ENCODE measurements around the gene CAV1. TPM values are rescaled to one million over a fixed set of nuclear protein-coding genes. Genes with fewer than 3 reads are reported as not detected.

The CAV1 gene
- total RNA-seq, 1 experiment from 2014 or later, result 141 TPM

- DNase-seq (ENCODE audit: low read depth), result peak; percentile 51
- in situ Hi-C loops (cut with HindIII; ENCODE audit: low pct_unique_long_range_greater_than_20kb, low sequenced_read_pairs), result no loop called here
Observed at GRCh38 chr7:116501425-116502167, 23.2 kb upstream of the CAV1 start.

DNA sequence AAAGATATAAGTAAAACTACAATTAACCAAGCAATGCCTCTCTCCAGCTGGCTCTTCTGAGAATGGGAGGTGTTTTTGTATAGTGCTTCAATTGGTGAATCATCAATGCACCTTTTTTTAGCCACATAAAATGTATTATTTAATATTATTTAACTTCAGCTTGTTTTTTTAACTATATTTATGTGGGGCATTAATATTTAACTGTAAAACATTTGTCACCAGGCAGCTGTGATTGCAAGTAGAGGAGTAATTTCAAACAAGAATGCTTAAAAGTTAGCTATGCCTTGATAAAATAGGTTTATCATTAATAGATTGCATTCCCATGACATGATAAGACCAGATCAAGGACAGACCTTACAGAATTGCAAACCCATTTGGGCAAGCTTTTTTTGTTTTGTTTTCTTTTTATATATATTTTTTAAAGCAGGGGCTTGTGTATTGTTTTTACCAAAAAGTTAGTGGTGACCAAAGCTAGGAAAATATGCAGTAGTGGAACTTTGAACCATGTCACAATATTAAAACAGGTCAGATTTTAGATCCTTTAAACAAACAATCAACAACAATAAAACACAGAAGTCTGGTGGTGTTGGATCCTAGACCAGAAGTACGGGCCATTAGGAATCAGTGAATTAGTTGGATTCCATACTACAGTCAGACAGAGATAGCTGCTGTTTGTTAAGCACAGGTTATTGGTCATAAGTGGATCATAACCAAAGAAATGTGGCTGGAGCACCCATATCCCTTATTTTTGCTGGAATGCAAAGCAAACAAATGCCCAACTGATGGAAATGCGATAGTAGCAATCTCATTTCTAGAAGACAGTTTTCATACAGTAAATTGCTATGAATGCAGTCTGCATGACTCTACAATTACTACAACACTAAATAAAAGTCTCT lies 22.4 kb upstream of the CAV1 start:
- in situ Hi-C loops (cut with HindIII; ENCODE audit: low pct_unique_long_range_greater_than_20kb, low sequenced_read_pairs), result no loop called here

GRCh38 chr7:116503835-116504234 lies 21.0 kb upstream of the CAV1 start:
- DNase-seq (ENCODE audit: low read depth), result no peak
- in situ Hi-C loops (cut with HindIII; ENCODE audit: low pct_unique_long_range_greater_than_20kb, low sequenced_read_pairs), result no loop called here

More for the DNA sequence above, 22.4 kb upstream of the CAV1 start:
- peak; percentile 68 for DNase-seq (ENCODE audit: low read depth)

- in situ Hi-C loops (cut with HindIII; ENCODE audit: low pct_unique_long_range_greater_than_20kb, low sequenced_read_pairs), result no loop called here
- no peak for DNase-seq (ENCODE audit: low read depth)
Observed at GRCh38 chr7:116505278-116505677, 19.6 kb upstream of the CAV1 start.

DNA sequence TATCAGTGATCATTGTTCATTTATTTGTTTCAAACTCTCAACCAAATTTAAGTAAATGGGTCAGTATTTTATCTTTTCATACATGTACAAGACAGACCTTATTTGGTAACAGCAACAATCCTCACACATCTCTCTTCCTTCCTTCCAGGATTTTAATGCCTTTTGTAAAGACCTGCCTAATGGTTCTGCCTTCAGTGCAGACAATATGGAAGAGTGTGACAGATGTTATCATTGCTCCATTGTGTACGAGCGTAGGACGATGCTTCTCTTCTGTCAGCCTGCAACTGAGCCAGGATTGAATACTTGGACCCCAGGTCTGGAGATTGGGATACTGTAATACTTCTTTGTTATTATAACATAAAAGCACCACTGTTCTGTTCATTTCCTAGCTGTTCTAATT lies 19.0 kb upstream of the CAV1 start:
- no peak for DNase-seq (ENCODE audit: low read depth)
- in situ Hi-C loops (cut with HindIII; ENCODE audit: low pct_unique_long_range_greater_than_20kb, low sequenced_read_pairs), result no loop called here

GRCh38 chr7:116509982-116510579 lies 14.8 kb upstream of the CAV1 start:
- DNase-seq (ENCODE audit: low read depth), result no peak

GRCh38 chr7:116510795-116511194 lies 14.0 kb upstream of the CAV1 start:
- DNase-seq (ENCODE audit: low read depth), result no peak
- in situ Hi-C loops (cut with HindIII; ENCODE audit: low pct_unique_long_range_greater_than_20kb, low sequenced_read_pairs), result no loop called here

More at GRCh38 chr7:116509982-116510579, 14.8 kb upstream of the CAV1 start:
- in situ Hi-C loops (cut with HindIII; ENCODE audit: low pct_unique_long_range_greater_than_20kb, low sequenced_read_pairs), result no loop called here

DNA sequence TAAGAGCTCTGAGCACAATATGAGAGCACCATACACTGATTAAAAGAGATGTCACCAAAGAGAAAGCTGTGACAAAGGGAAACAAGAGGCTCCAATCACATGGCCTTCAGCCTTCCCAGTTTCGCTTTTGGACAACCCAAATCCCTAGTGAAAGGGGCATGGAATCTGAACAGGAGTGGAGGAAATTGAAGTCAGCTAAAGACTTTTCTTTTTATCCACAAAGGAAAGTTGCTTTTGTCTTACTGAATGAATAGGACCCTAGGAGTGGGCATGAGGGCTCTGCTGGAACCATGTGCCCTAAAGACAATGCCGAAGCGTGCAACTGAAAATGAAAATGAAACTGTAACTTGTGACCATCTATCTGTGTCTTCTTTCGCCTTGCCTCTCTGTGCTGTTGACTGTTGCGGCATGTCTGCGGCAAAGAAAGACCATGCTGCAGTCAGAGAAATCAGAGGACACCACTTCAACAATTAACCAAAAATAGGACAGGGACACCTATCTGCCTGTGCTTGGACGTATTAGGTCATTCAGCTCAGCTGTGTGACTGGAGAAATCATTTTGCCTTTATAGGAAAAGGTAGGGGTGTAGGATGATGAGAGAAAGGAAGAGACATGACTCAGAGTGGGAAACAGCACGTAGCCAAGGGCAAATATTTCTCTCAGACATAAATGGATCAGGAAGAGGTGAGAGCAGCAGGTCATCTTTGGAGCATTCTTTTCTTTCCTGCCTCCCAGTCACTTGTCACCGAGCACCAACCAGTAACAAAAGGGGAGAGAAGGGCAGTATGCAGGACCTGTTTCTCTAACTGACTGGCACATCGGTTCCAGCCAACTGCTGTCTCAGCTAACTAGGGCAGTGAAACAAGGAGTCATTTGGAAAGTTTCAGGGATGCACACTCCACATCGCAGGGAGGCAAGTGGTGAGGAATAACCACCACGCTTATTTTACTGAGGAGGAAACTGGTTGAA lies 13.0 kb upstream of the CAV1 start:
- DNase-seq (ENCODE audit: low read depth), result peak; percentile 87
- in situ Hi-C loops (cut with HindIII; ENCODE audit: low pct_unique_long_range_greater_than_20kb, low sequenced_read_pairs), result no loop called here

DNA sequence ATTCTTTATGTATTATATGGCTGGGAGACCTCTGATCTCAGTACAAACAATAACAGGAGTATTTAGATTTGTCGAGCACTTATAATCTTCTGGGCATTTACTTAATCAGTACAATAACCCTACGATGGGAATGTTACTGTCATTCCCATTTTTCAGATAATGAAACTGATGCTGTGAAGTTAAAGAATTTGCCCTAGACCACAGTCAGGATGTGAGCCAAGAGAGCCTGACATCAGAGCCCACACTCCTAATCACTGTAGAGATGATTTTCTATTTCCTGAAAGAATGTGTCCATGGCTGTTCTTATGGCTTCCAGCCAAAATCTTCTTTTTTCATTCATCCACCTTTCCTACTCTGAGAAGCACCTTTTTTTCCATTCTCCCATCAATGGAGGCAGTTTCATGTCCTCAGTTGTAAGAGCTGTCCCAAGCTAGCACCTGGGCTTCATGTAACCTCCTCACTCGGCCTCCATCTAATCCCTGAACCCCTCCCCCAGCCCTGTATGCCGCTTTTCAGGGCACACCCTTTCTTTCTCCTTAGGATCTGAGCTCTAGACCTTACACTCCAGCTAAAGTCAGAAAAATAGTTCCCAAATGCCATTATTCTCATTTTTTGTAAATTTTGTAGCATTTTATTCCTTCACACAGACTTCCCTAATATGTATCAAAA lies 12.2 kb upstream of the CAV1 start:
- DNase-seq (ENCODE audit: low read depth), result peak; percentile 54
- in situ Hi-C loops (cut with HindIII; ENCODE audit: low pct_unique_long_range_greater_than_20kb, low sequenced_read_pairs), result no loop called here

DNA sequence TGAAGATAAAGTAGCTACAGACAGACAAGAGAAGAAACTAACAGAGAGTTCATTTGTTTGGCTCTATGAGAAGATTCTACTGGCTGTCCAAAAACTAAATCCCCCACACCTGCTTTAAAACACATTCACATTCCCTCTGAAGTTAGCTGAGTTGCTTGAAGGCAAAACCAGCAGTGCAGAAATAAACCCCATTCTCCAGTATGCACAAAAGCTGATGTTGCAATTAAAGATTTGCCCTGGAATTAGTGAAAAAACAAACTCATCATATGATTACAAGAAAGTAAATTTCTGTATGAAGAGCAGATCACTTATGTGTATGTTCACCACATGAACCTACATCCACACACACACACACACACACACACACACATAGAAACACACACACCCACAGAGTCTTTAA lies 9.3 kb upstream of the CAV1 start:
- no peak for DNase-seq (ENCODE audit: low read depth)
- in situ Hi-C loops (cut with HindIII; ENCODE audit: low pct_unique_long_range_greater_than_20kb, low sequenced_read_pairs), result no loop called here

GRCh38 chr7:116516324-116516723 lies 8.5 kb upstream of the CAV1 start:
- in situ Hi-C loops (cut with HindIII; ENCODE audit: low pct_unique_long_range_greater_than_20kb, low sequenced_read_pairs), result no loop called here
- no peak for DNase-seq (ENCODE audit: low read depth)

DNA sequence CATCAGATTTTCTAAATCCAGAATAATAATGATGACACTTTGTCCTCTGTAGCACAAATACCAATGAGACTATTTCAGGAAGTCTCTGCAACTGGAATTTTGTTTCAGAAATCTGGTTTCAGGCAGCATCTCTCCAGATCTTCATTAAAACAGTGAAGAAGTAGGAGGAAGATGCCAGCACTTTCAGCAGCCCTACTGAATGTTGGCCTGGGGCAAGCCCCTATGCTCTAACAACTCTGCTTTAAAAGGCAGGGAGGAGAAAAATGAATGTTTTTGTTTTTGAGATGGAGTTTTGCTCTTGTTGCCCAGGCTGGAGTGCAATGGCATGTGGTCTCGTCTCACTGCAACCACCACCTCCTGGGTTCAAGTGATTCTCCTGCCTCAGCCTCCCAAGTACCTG lies 7.2 kb upstream of the CAV1 start:
- no peak for DNase-seq (ENCODE audit: low read depth)
- in situ Hi-C loops (cut with HindIII; ENCODE audit: low pct_unique_long_range_greater_than_20kb, low sequenced_read_pairs), result no loop called here

- no peak for DNase-seq (ENCODE audit: low read depth)
- in situ Hi-C loops (cut with HindIII; ENCODE audit: low pct_unique_long_range_greater_than_20kb, low sequenced_read_pairs), result no loop called here
Observed at GRCh38 chr7:116518961-116519360, 5.9 kb upstream of the CAV1 start.

- DNase-seq (ENCODE audit: low read depth), result no peak
- in situ Hi-C loops (cut with HindIII; ENCODE audit: low pct_unique_long_range_greater_than_20kb, low sequenced_read_pairs), result no loop called here
Observed at GRCh38 chr7:116521046-116521664, 3.7 kb upstream of the CAV1 start.

DNA sequence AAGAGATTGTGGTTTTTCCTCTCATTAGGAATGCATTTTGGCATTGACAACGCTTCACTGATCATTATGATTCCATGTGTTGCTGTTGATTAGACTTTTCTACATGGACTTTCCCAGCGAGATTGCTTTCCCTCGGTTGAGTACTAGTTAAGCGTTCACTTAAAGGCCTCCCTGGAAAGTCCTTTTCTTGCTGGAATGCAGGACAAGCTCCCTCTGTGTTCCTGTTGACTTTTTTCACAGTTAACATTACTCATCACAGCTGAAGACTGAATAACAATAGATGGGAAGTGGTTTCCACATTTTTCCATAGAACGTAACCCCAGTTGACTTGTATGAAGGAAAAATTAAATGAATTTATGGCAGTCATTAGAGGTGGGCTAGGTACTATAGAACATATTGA lies 2.6 kb upstream of the CAV1 start:
- DNase-seq (ENCODE audit: low read depth), result peak; percentile 85
- in situ Hi-C loops (cut with HindIII; ENCODE audit: low pct_unique_long_range_greater_than_20kb, low sequenced_read_pairs), result no loop called here

GRCh38 chr7:116524221-116524608 lies 621 bp upstream of the CAV1 start:
- in situ Hi-C loops (cut with HindIII; ENCODE audit: low pct_unique_long_range_greater_than_20kb, low sequenced_read_pairs), result no loop called here
- no peak for DNase-seq (ENCODE audit: low read depth)

GRCh38 chr7:116525298-116525912 lies 569 bp downstream of the CAV1 start:
- in situ Hi-C loops (cut with HindIII; ENCODE audit: low pct_unique_long_range_greater_than_20kb, low sequenced_read_pairs), result no loop called here
- DNase-seq (ENCODE audit: low read depth), result peak; percentile 54

All from Caki2 (cell line).